ENCODE data around the gene CAMKK1. TPM values are rescaled to one million over a fixed set of nuclear protein-coding genes. Genes with fewer than 3 reads are reported as not detected.
"Not testable (repeated sequence)": the region's sequence is repeated elsewhere in the genome, so short reads cannot be mapped to it uniquely, and the experiment has no call there.

The CAMKK1 gene
- total RNA-seq, 1 experiment from 2014 or later: 3.6 TPM

DNA sequence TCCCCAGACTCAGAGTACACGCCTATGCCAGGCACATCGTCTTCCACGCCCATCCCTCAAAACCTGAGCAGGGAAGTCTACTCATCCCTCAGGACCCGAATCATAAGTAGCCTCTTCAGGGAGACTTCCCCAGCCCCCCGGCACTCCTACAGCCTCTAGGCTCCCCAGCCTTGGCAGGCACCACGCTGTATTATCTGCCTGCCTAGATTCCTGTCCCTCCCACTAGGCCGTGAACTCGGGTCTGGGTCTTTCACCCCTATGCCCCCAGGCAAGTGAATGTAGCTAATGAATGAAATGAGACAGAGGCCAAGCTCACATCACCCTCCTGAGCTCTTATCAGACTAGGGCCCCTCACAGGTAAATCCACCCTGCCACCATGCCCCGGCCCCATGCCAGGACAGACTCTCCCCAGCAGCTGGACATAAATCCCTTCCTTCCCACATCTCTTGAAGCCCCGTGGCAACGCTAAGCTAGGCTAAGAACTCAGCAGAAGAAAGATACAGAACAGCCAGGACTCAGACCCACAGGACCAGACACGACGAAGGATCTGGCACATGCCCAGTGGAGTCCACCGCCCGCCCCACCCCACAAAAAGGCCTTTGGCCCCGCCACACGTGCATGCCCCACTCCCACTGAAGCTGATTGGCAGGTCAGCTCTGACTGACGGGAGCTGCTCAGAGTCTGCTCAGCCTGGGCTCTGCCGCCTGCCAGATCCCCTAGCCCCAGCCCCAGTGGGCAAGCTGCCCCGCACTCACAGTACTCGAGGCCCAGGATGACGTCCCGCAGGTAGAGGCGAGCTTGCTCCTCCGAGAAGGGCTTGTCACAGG is 13.0 kb downstream of the CAMKK1 start:
- DNase-seq (ENCODE audit: low read depth): no peak

GRCh38 chr17:3879186-3879585 is 13.7 kb downstream of the CAMKK1 start:
- DNase-seq (ENCODE audit: low read depth): peak; percentile 95

DNA sequence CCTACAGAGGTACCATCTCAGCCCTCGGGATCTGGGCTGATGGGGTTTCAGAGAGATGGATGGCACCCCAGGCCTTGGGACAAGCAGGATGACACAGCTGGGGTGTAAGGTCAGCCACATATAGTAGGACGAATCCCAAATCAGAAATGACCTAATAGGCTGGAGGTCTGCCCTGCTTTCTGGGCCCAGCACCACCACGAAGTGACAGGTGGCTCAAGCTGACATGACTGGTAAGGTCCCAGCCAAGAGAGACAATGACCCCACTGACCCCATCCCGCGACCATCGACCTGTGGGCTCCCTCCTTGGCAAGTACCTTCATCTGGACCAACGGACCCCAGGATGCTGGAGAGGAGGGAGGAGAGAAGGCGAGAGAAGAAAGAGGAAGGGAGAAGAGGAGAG is 15.6 kb downstream of the CAMKK1 start:
- no peak for DNase-seq (ENCODE audit: low read depth)

GRCh38 chr17:3875317-3875716 is 17.5 kb downstream of the CAMKK1 start:
- DNase-seq (ENCODE audit: low read depth): no peak

GRCh38 chr17:3873862-3874261 is 19.0 kb downstream of the CAMKK1 start:
- DNase-seq (ENCODE audit: low read depth): no peak

GRCh38 chr17:3870871-3871306 is 22.0 kb downstream of the CAMKK1 start:
- no peak for DNase-seq (ENCODE audit: low read depth)

GRCh38 chr17:3867606-3868005 is 25.2 kb downstream of the CAMKK1 start:
- DNase-seq (ENCODE audit: low read depth): no peak

- DNase-seq (ENCODE audit: low read depth): no peak
Measured at GRCh38 chr17:3867106-3867505, 25.7 kb downstream of the CAMKK1 start.

GRCh38 chr17:3866276-3866675 is 26.6 kb downstream of the CAMKK1 start:
- DNase-seq (ENCODE audit: low read depth): no peak

DNA sequence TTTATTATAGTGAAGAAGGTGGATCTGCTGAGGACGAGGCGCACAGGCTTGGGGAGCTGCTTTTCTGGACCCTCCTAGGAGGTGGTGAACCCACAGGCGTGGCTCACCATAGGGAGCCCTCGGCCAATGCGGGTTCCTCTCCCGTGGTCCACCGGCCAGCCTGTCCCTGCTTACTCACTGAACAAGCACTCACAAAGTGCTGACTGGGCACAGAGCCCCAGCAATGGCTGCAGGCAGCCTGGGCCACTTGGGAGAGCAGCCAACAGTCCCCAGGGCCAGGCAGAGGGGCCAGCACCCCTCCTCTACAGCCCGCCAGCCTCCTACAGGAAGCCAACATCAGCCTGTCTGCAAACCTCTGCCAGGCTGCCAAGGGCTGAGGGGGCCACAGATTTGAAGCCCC is 27.7 kb downstream of the CAMKK1 start:
- no peak for DNase-seq (ENCODE audit: low read depth)

DNA sequence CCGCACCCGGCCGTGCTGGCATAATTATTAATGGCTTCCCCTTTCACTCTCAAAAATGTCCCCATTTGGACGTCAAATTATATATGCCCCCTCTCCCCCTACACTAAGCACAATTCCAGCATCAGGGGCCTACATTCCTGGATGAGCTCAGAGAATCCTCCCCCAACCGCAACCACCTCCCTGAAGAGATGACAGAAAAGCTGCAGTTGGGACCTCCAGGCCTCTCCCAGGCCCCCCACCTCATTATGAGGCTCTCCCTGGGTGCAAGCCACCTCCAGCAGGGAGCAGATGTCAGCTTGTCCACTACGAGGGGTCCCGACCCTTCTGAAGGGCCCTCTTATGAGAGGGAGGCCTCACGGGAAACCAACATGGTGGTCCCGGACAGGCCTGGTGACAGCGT is 28.3 kb downstream of the CAMKK1 start:
- DNase-seq (ENCODE audit: low read depth): no peak

GRCh38 chr17:3861761-3862681 is 30.8 kb downstream of the CAMKK1 start:
- DNase-seq (ENCODE audit: low read depth): no peak

GRCh38 chr17:3860939-3861700 is 31.7 kb downstream of the CAMKK1 start:
- DNase-seq (ENCODE audit: low read depth): no peak

DNA sequence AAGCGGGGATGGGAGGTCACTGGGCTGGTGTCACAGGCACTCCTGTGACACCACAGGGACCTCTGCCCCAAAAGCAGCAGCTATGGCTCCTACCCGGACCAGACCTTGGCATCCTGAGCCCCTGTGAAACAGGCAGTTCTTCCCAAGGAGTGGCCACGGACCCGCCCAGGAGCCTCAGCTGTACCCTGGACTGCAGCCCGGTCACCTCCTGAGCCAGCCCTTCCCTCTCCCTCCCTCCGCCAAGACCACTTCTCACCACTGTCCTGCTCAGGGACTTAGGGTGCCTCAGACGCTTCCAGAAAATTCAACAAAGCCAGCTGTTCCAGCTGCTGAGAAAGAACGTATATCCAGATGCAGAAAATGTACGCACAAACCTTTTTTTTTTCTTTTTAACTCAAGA is 32.9 kb downstream of the CAMKK1 start:
- DNase-seq (ENCODE audit: low read depth): no peak

DNA sequence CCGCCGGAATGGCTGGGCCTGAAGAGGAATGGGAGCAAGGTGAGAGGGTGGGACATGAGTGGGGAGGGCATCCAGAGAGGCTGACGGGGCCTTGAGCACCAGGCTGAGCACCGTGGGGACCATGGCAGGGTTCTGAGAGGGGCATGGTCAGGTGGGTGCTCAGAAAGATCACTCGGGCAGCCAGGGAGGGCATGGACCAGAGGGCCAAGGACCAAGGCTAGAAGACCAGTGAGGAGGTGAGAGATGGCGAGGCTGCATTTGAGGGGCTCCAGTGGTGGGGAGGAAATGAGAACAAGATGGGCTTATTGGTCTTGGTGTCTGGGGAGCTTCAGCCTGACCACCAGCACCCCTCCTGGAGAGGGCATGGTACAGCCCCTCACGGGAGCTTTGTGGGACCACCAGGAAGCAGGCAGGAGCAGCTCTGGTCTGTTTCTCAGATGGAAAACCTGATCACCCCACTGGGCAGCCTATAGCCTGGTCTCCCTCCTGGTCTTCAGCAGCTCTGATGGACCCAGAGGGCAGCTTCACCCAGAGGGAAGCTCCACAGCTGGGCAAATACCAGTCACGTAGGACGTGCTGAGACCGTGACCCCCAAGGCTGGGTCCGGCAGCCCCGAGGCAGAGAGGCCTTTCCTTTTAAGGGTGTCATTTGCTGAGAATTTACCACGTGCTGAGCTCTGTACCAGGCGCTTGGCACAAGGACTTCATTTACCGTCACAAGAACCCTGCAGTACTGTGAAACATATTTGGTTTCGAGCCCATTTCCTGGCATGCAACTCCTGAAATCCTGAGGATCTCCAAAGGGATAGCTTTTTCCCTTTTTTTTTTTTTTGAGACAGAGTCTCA is 35.4 kb downstream of the CAMKK1 start:
- DNase-seq (ENCODE audit: low read depth): no peak

DNA sequence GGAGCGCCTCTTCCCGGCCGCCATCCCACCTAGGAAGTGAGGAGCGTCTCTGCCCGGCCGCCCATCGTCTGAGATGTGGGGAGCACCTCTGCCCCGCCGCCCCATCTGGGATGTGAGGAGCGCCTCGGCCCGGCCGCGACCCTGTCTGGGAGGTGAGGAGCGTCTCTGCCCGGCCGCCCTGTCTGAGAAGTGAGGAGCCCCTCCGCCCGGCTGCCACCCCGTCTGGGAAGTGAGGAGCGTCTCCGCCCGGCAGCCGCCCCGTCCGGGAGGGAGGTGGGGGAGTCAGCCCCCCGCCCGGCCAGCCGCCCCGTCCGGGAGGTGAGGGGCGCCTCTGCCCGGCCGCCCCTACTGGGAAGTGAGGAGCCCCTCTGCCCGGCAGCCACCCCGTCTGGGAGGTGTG is 38.6 kb downstream of the CAMKK1 start:
- not testable (repeated sequence) for DNase-seq (ENCODE audit: low read depth)

GRCh38 chr17:3852561-3852960 is 40.3 kb downstream of the CAMKK1 start:
- DNase-seq (ENCODE audit: low read depth): no peak

GRCh38 chr17:3851461-3852100 is 41.3 kb downstream of the CAMKK1 start:
- DNase-seq (ENCODE audit: low read depth): no peak

- DNase-seq (ENCODE audit: low read depth): no peak
Measured at GRCh38 chr17:3848229-3848835, 44.5 kb downstream of the CAMKK1 start.

DNA sequence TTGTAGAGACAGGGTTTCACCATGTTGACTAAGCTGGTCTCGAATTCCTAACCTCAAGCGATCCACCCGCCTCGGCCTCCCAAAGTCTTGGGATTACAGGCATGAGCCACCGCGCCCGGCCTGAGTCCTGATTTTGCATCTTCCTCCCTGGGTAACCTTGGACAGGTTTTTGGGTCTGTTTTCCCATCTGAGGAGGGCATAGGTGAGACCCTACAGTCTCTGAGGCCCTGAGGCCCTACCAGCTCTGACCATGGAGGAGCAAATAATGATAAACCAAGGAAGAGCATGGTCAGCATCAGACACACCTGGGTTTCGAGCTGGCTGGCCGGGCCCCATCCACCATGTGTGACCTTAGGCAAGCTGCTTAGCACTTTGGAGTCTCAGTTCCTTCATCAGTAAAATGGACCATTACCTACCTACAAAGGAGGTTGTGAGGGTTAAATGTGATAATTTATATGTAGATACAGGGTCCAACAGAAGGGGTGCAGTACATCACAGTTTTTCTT is 45.6 kb downstream of the CAMKK1 start:
- DNase-seq (ENCODE audit: low read depth): no peak
